Transverse colon (tissue), 4 donors: ENCODE measurements around the gene GRM1.

Experiments used
- EP300 ChIP-seq: sonication (generic); formaldehyde crosslinking; IDR thresholded peaks from one replicate; pipeline ENCODE4 v1.6.1; 2017; ENCODE audit warnings: antibody characterized with exemption, low read depth
- POLR2A ChIP-seq: fragments of 450-650 bp; IDR thresholded peaks from one replicate; pipeline ENCODE4 v1.6.1; 2016; ENCODE audit warnings: antibody characterized with exemption, mild to moderate bottlenecking, moderate library complexity
- POLR2AphosphoS5 ChIP-seq, 3 donors: sonication (generic); formaldehyde crosslinking; IDR thresholded peaks; one replicate each; pipeline ENCODE4 v1.6.1; 2016; ENCODE audit warnings: antibody characterized with exemption in 3 of 3
- TF ChIP-seq, protein P1 (sequence below), 5 experiments: fragments of 200-600 bp in 3 of 5; fragments of 450-650 bp in 2 of 5; sonication (generic) in 3 of 5; IDR thresholded peaks; 1 replicate in 2 of 5; 2 replicates in 3 of 5; pipeline ENCODE4 v1.5.1; 2016 to 2017; ENCODE audit warnings: antibody characterized with exemption in 5 of 5, inconsistent platforms in 3 of 5, mild to moderate bottlenecking in 2 of 5, moderate library complexity in 1 of 5

GRCh38 chr6:146191166-146191565, 162.3 kb downstream of the GRM1 start:
- TF ChIP-seq POLR2A (no peak), POLR2AphosphoS5 (IDR thresholded peaks at IDR 0.05) (no peak), EP300 (no peak)
- TF ChIP-seq, protein P1, sequence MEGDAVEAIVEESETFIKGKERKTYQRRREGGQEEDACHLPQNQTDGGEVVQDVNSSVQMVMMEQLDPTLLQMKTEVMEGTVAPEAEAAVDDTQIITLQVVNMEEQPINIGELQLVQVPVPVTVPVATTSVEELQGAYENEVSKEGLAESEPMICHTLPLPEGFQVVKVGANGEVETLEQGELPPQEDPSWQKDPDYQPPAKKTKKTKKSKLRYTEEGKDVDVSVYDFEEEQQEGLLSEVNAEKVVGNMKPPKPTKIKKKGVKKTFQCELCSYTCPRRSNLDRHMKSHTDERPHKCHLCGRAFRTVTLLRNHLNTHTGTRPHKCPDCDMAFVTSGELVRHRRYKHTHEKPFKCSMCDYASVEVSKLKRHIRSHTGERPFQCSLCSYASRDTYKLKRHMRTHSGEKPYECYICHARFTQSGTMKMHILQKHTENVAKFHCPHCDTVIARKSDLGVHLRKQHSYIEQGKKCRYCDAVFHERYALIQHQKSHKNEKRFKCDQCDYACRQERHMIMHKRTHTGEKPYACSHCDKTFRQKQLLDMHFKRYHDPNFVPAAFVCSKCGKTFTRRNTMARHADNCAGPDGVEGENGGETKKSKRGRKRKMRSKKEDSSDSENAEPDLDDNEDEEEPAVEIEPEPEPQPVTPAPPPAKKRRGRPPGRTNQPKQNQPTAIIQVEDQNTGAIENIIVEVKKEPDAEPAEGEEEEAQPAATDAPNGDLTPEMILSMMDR (IDR thresholded peaks at IDR 0.05), result no peak
